Activated CD4-positive, alpha-beta T cell treated with anti-CD3 and anti-CD28 coated beads, Interleukin-2, amount 10 ng/mL, durations not matched to agents 24 days and 14 days (primary cell): ENCODE data around the gene POLA1. TPM values are rescaled to one million over a fixed set of nuclear protein-coding genes. Genes with fewer than 3 reads are reported as not detected.
"Not testable (repeated sequence)": the region's sequence is repeated elsewhere in the genome, so short reads cannot be mapped to it uniquely, and the experiment has no call there.

Experiments used
- DNase-seq: peaks from one replicate; pipeline ENCODE4 v3.0.0; 2022
- H3K27ac Mint-ChIP-seq: one replicate; pipeline ENCODE4 v1.8.0; 2022; ENCODE audit warnings: mild to moderate bottlenecking, mixed read lengths
- H3K27me3 Mint-ChIP-seq: one replicate; pipeline ENCODE4 v1.8.0; 2022; ENCODE audit warnings: mixed read lengths
- H3K36me3 Mint-ChIP-seq: one replicate; pipeline ENCODE4 v1.8.0; 2022; ENCODE audit warnings: low read depth, mild to moderate bottlenecking, mixed read lengths
- H3K4me1 Mint-ChIP-seq: one replicate; pipeline ENCODE4 v1.8.0; 2021; ENCODE audit warnings: mixed read lengths
- H3K4me3 Mint-ChIP-seq: one replicate; pipeline ENCODE4 v1.8.0; 2022; ENCODE audit warnings: mild to moderate bottlenecking, moderate library complexity, mixed read lengths
- H3K9me3 Mint-ChIP-seq: one replicate; pipeline ENCODE4 v1.8.0; 2021; ENCODE audit warnings: mixed read lengths
- intact Hi-C: fragments of 100-400 bp; cut with micrococcal nuclease; formaldehyde crosslinking; loops from one replicate; pipeline ENCODE4 v1.15.1; 2023
- total RNA-seq: library from RNA; stranded (reverse); gene quantifications from 2 replicates; pipeline ENCODE4 v1.2.3, GENCODE V29; 2022

POLA1 gene, protein sequence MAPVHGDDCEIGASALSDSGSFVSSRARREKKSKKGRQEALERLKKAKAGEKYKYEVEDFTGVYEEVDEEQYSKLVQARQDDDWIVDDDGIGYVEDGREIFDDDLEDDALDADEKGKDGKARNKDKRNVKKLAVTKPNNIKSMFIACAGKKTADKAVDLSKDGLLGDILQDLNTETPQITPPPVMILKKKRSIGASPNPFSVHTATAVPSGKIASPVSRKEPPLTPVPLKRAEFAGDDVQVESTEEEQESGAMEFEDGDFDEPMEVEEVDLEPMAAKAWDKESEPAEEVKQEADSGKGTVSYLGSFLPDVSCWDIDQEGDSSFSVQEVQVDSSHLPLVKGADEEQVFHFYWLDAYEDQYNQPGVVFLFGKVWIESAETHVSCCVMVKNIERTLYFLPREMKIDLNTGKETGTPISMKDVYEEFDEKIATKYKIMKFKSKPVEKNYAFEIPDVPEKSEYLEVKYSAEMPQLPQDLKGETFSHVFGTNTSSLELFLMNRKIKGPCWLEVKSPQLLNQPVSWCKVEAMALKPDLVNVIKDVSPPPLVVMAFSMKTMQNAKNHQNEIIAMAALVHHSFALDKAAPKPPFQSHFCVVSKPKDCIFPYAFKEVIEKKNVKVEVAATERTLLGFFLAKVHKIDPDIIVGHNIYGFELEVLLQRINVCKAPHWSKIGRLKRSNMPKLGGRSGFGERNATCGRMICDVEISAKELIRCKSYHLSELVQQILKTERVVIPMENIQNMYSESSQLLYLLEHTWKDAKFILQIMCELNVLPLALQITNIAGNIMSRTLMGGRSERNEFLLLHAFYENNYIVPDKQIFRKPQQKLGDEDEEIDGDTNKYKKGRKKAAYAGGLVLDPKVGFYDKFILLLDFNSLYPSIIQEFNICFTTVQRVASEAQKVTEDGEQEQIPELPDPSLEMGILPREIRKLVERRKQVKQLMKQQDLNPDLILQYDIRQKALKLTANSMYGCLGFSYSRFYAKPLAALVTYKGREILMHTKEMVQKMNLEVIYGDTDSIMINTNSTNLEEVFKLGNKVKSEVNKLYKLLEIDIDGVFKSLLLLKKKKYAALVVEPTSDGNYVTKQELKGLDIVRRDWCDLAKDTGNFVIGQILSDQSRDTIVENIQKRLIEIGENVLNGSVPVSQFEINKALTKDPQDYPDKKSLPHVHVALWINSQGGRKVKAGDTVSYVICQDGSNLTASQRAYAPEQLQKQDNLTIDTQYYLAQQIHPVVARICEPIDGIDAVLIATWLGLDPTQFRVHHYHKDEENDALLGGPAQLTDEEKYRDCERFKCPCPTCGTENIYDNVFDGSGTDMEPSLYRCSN (N-terminal part only)
- 41.3 and 42.6 TPM in 2 replicates for total RNA-seq

DNA sequence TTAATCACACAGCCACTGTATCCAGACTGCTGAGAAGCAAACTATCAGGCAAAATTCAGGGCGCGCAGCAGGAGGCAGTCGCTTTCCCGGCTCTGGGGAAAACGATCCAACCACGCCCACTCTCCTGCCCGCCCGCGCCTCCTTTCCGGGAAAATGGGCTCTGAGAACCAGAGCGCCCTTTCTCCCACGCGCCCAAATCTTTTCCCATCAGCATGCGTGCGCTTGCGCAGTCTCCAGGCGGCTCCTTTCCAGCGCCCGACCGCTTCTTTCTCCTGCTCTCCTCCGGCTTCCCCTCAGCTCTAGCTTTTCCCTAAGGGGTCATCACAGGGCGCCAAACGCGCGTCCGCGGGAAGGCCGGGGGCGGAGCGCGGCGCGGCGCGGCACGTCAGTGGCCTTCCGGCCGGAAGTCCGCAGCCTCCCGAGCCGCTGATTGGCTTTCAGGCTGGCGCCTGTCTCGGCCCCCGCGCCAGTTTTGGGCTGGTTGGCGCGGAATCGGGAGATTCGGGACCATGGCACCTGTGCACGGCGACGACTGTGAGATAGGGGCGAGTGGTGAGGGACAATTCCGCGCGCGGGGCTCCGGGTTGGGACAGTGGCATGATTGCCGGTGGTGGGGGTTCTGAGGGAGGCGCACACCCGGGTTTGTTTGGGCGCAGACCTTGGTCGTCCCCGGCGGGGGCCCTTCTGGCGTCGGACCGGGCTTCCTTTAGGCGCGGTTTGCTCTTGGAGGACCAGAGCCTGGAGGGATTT is at the start of gene POLA1:
Gene POLA1 (plus strand): TSS at position 466 of the 750 bp plus-strand sequence. CDS start 44 bp downstream, at position 510.
- Mint-ChIP-seq H3K27ac (peak within 1 kb of the TSS; percentile 91), H3K4me1 (peaks cover 15% of the 10 kb centered on the region), H3K27me3 (peaks cover 2% of the 10 kb centered on the region), H3K36me3 (peaks cover 9% of the 10 kb centered on the region), H3K4me3 (peak within 1 kb of the TSS; percentile 91), H3K9me3 (no peaks in the 10 kb centered on the region)
- DNase-seq, result peak; percentile 94
- intact Hi-C loops, result loop anchor here (1.0 to 10.0 kb wide), 3 partner anchors 10 to 1029 kb away; partner anchors contain the start of genes PDK3 and PRDX4

DNA sequence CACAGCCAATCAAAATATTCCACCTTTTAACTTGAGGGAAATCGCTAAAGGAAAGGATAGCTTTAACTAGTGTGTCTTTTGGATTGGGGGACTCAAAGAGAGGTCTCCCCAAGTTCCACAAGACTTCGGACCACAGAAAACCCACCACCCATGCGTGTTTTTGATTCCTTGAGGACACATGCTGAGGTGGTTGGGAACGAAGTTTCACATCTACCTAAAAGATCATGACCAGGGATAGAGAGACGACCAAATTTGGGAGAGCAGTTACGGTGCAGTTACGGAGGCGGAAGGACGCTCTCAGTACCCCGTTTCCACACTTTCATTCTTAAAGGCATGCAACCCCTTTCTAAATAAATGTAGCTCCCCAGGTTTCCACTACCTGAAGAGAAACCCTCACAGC is 47.7 kb upstream of the POLA1 start:
- no peaks in the 10 kb centered on the region for H3K9me3 Mint-ChIP-seq
- DNase-seq, result no peak
- H3K36me3 Mint-ChIP-seq, result no peaks in the 10 kb centered on the region
- peaks cover 24% of the 10 kb centered on the region for H3K27me3 Mint-ChIP-seq
- peaks cover 13% of the 10 kb centered on the region for H3K4me1 Mint-ChIP-seq
- intact Hi-C loops, result no loop called here
- no peak overlapping the region for H3K4me3 Mint-ChIP-seq
- H3K27ac Mint-ChIP-seq, result no peak overlapping the region

DNA sequence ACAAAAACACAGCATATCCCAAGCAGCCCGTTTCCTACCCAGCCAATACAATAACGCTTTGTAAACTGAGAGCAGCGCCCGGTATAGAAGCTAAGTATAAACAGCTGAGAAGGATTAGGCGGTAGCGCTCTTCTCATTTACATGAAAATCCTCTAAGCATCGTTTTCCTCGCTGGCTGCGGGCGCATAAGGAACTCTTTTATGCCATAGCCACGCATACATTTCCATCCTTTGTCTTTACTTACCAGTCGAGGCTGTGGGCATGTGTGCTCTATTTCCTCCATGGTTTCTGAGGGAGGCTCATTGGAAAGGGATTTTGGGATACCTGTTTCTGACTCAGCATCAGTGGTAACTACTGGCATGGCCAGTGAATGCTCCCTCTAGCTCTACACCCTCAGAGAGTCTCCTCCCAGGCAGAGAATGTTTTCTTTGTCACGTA is 47.0 kb upstream of the POLA1 start:
- Mint-ChIP-seq H3K27ac (no peak overlapping the region), H3K9me3 (no peaks in the 10 kb centered on the region), H3K4me1 (peaks cover 13% of the 10 kb centered on the region), H3K4me3 (peak overlapping the region; percentile 66), H3K36me3 (no peaks in the 10 kb centered on the region), H3K27me3 (peaks cover 22% of the 10 kb centered on the region)
- DNase-seq, result peak; percentile 55
- intact Hi-C loops, result no loop called here

DNA sequence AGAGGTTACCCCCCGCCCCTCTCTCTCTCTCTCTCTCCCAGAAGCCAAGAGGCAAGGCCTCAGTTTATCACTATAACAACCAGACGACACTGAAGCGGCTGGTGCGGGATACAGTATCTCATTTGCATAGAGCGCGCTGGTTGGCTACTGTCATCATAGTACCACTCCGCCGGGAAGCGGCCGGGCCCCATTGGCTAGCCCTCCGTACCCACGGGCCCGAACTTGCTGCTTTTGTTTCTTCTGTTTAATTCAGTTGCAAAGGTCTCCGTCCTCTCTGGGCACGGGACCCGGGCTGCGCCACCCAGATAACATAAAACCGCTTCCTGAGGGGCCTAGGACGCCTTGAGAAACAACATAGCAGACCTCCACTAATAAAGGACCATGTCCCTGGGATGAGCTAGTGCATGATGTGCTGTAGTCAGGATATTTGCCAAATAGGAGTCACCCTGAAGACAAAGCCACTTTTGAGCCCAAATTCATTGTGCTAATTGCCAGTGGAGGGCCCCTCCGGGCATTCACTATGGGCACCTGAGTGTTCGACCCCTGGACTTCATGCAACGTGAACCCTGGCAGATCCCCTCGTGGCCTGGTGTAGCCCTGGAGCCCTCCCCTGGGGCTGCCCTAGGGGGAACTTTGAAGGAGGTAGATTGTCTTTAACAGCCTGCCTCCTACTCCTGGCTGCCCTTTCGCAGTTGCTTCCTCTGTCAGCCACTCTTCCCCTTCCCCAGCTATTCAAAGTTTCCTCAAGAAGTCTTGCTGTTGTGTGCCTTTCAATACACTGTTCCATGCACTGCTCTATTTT is 46.3 kb upstream of the POLA1 start, which contains the start of gene PCYT1B:
Gene PCYT1B (minus strand): TSS at position 91 of the 802 bp plus-strand sequence. CDS start 242 bp downstream, outside the sequence.
- DNase-seq, result peak; percentile 88
- Mint-ChIP-seq H3K36me3 (no peaks in the 10 kb centered on the region), H3K27ac (peak within 1 kb of the TSS; percentile 16), H3K27me3 (peaks cover 20% of the 10 kb centered on the region), H3K4me1 (peaks cover 13% of the 10 kb centered on the region), H3K4me3 (peak within 1 kb of the TSS; percentile 66), H3K9me3 (no peaks in the 10 kb centered on the region)
- intact Hi-C loops, result no loop called here

DNA sequence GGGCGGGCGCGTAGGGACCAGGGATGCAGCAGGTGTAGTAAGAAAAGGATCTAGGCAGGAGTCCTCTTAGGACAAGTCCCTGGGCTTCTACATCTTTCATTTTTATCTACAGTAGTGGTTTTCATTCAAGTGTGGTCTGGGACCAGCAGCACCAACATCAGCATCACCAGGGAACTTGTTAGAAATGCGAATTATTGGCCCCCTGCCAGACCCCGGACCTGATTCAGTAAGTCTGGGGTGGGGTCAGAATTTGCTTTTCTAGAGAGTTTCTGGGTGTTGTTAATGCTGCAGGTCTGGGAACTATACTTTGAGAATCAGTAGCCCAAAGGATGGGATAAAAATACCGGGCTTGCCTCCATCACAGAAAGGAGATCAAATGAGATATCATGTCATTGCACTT is 45.2 kb upstream of the POLA1 start:
- H3K4me1 Mint-ChIP-seq, result peaks cover 13% of the 10 kb centered on the region
- no peak overlapping the region for H3K27ac Mint-ChIP-seq
- H3K9me3 Mint-ChIP-seq, result no peaks in the 10 kb centered on the region
- DNase-seq, result no peak
- H3K4me3 Mint-ChIP-seq, result no peak overlapping the region
- peaks cover 20% of the 10 kb centered on the region for H3K27me3 Mint-ChIP-seq
- H3K36me3 Mint-ChIP-seq, result no peaks in the 10 kb centered on the region
- intact Hi-C loops, result no loop called here

DNA sequence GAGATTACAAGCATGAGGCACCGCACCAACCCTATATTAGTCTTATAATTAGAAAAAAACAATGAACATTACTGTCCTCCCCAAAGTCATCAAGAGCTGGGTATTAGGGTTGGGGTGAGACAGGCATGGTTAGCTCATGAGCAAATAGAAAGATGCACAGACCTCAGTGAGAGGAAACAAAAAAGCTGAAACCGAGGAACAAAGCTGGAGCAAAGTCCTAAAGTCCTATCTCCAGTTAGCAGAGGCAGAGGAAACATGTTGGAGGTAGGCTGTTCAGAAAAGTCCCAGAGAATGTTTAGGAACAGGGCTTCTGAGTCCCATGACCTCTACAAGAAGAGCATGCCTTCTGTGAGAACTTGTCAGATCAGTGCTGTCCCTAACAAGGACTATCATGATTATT is 41.9 kb upstream of the POLA1 start:
- H3K9me3 Mint-ChIP-seq, result no peaks in the 10 kb centered on the region
- peaks cover 12% of the 10 kb centered on the region for H3K27me3 Mint-ChIP-seq
- intact Hi-C loops, result no loop called here
- no peak for DNase-seq
- H3K4me1 Mint-ChIP-seq, result peaks cover 8% of the 10 kb centered on the region
- H3K36me3 Mint-ChIP-seq, result no peaks in the 10 kb centered on the region
- no peak overlapping the region for H3K4me3 Mint-ChIP-seq
- no peak overlapping the region for H3K27ac Mint-ChIP-seq

DNA sequence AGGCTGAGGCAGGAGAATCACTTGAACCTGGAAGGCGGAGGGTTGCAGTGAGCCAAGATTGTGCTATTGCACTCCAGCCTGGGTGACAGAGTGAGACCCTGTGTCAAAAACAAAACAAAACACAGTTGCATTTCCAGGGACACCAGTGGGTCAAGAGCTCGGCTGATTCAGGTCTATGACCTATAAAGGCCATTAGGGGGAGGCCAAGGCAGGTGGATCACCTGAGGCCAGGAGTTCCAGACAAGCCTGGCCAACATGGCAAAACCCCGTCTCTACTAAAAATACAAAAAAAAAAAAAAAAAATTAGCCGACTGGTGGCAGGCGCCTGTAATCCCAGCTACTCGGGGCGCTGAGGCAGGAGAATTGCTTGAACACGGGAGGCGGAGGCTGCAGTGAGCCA is 38.0 kb upstream of the POLA1 start:
- H3K4me3 Mint-ChIP-seq, H3K27me3 Mint-ChIP-seq, H3K9me3 Mint-ChIP-seq, H3K27ac Mint-ChIP-seq, H3K36me3 Mint-ChIP-seq, DNase-seq, H3K4me1 Mint-ChIP-seq, intact Hi-C loops: not testable (repeated sequence)

DNA sequence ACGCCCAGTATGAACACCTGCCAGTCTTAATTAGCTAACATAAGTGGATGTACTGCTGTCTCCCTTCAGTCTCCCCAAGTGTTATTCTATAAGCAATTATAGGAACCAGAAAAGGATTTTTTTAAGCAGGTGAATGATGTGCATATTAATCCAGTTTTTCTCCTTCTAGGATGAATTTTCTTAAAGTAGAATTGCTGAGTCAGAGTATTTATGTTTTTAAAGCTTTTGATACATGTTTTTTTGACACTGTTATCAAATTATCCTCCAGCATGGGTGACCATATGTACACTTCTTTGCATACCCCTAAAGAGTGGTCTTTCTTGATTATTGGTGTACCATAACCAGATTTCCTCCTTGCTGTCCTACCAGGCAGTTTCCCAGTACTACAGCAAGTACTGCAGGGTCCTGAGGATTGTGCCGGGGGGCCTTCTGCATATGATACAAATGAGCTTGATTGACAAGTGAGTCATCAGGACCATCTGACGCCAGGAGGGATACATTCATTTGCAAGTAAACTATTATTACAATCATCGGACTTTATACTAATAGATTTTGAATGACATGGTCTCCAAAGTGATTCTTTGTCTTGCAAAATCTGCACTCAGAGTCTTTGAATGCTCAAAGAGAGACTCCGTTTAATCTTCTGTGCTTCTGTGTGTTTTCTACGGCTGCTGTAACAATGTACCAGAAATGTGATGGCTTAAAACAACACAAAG is 35.9 kb upstream of the POLA1 start:
- DNase-seq, result no peak
- no peak overlapping the region for H3K27ac Mint-ChIP-seq
- no peaks in the 10 kb centered on the region for H3K36me3 Mint-ChIP-seq
- H3K9me3 Mint-ChIP-seq, result no peaks in the 10 kb centered on the region
- intact Hi-C loops, result no loop called here
- no peak overlapping the region for H3K4me3 Mint-ChIP-seq
- peaks cover 2% of the 10 kb centered on the region for H3K27me3 Mint-ChIP-seq
- H3K4me1 Mint-ChIP-seq, result no peaks in the 10 kb centered on the region

DNA sequence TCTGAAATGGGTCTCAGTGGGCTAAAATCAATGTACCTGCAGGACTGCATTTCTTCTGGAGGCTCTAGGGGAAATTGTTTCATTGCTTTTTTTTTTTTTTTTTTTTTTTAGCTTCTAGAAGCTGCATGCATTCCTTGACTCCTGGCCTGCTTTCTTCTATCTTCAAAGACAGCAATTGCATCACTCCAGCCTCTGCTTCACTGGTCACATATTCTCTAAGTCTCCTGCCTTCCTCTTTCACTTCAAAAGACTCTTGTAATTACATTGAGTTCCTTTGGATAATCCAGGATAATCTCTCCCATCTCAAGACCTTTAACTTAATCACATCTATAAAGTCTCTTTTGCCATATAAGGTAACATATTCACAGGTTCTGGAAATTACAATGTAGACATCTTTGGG is 35.3 kb upstream of the POLA1 start:
- H3K36me3 Mint-ChIP-seq, result no peaks in the 10 kb centered on the region
- H3K27me3 Mint-ChIP-seq, result peaks cover 3% of the 10 kb centered on the region
- no peaks in the 10 kb centered on the region for H3K4me1 Mint-ChIP-seq
- intact Hi-C loops, result no loop called here
- no peak for DNase-seq
- H3K9me3 Mint-ChIP-seq, result no peaks in the 10 kb centered on the region
- no peak overlapping the region for H3K4me3 Mint-ChIP-seq
- no peak overlapping the region for H3K27ac Mint-ChIP-seq

DNA sequence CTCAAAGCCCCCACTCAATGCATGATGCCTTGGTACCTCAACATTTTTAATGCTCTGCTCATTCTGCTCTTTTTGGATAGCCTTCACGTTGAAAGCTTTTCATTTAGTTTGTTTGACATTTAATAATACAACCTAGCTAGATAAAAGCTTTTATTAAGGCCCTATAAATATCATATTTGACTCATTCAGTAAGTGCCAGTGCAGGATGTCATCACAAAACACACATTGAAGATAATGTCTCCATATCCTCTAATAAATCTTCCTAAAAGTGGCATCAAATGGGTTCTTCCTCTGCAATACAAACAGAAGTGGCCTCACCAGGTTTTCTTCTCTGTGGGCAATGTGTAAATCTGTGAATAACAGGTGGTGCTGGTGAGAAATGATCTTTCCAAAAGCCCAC is 34.6 kb upstream of the POLA1 start:
- H3K4me3 Mint-ChIP-seq, result no peak overlapping the region
- no peaks in the 10 kb centered on the region for H3K9me3 Mint-ChIP-seq
- intact Hi-C loops, result no loop called here
- peaks cover 3% of the 10 kb centered on the region for H3K27me3 Mint-ChIP-seq
- H3K4me1 Mint-ChIP-seq, result no peaks in the 10 kb centered on the region
- no peak overlapping the region for H3K27ac Mint-ChIP-seq
- no peak for DNase-seq
- H3K36me3 Mint-ChIP-seq, result no peaks in the 10 kb centered on the region

DNA sequence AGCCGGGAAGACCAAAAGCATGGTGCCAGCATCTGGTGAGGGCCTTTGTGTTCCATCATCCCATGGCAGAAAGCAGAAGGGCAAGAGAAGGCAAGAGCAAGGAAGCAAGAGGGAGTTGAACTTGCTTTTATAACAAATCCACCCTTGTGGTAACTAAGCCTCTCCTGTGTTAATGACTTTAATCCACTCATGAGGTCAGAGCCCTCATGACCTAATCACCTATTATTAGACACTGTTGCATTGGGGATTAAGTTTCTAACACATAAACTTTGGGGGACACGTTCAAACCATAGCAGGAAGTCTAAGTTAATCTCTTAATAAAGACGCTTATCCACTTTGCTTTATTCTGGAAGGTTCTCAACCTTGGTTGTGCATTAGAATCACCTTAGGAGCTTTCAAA is 34.1 kb upstream of the POLA1 start:
- no peak overlapping the region for H3K27ac Mint-ChIP-seq
- no peak for DNase-seq
- peaks cover 3% of the 10 kb centered on the region for H3K27me3 Mint-ChIP-seq
- H3K4me3 Mint-ChIP-seq, result no peak overlapping the region
- H3K36me3 Mint-ChIP-seq, result no peaks in the 10 kb centered on the region
- intact Hi-C loops, result no loop called here
- no peaks in the 10 kb centered on the region for H3K9me3 Mint-ChIP-seq
- H3K4me1 Mint-ChIP-seq, result no peaks in the 10 kb centered on the region

DNA sequence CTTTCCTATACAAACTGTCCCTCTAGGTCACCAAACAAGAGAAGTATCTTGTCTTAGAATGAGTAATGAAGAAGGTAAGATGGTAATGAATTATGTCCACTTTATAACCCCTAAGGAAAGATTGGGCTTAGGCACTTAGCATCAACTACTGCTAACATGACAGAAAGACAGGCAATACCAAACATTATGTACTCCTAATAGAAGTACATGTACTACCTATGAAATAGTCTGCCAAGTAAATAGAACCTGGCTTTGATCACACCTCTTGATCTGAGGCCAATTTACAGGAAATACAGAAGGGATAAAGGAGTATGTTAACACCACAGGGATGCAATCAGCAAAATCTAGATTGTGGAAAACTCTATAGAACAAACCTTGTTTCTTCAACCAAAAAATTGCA is 32.4 kb upstream of the POLA1 start:
- intact Hi-C loops, result no loop called here
- Mint-ChIP-seq H3K27me3 (peaks cover 3% of the 10 kb centered on the region), H3K4me3 (no peak overlapping the region), H3K27ac (no peak overlapping the region), H3K4me1 (no peaks in the 10 kb centered on the region), H3K9me3 (no peaks in the 10 kb centered on the region), H3K36me3 (no peaks in the 10 kb centered on the region)
- no peak for DNase-seq
